Suprapubic skin (tissue), 4 donors: ENCODE measurements around the gene SYNC. TPM values are rescaled to one million over a fixed set of nuclear protein-coding genes. Genes with fewer than 3 reads are reported as not detected.
"Not testable (repeated sequence)": the region's sequence is repeated elsewhere in the genome, so short reads cannot be mapped to it uniquely, and the experiment has no call there.

Source experiments
- DNase-seq, 2 donors: peaks; one replicate each; pipeline ENCODE4 v3.0.0-alpha.2; 2019; ENCODE audit warnings: low spot score in 2 of 2
- H3K27ac ChIP-seq: fragments of 200-600 bp; sonication (generic); one replicate; pipeline ENCODE4 v1.5.1; 2019
- H3K27me3 ChIP-seq: fragments of 200-600 bp; sonication (generic); one replicate; pipeline ENCODE4 v1.5.1; 2019
- H3K36me3 ChIP-seq: fragments of 200-600 bp; sonication (generic); one replicate; pipeline ENCODE4 v1.5.1; 2019
- H3K4me1 ChIP-seq: fragments of 200-600 bp; sonication (generic); one replicate; pipeline ENCODE4 v1.5.1; 2019
- H3K4me3 ChIP-seq: fragments of 200-600 bp; sonication (generic); one replicate; pipeline ENCODE4 v1.5.1; 2019; ENCODE audit warnings: mild to moderate bottlenecking
- H3K9me3 ChIP-seq: fragments of 200-600 bp; sonication (generic); one replicate; pipeline ENCODE4 v1.5.1; 2019
- CTCF ChIP-seq, 2 donors: fragments of 200-600 bp in 1 of 2; fragments of 450-650 bp in 1 of 2; sonication (generic) in 1 of 2; IDR thresholded peaks; one replicate each; pipeline ENCODE4 v1.5.1; 2016 to 2019; ENCODE audit warnings: antibody characterized with exemption in 2 of 2, mild to moderate bottlenecking in 1 of 2, moderate library complexity in 1 of 2
- EP300 ChIP-seq: sonication (generic); formaldehyde crosslinking; IDR thresholded peaks from one replicate; pipeline ENCODE4 v1.6.1; 2017; ENCODE audit warnings: antibody characterized with exemption
- POLR2A ChIP-seq, 2 donors: fragments of 450-650 bp; IDR thresholded peaks; one replicate each; pipeline ENCODE4 v1.6.1; 2017; ENCODE audit warnings: antibody characterized with exemption in 2 of 2, mild to moderate bottlenecking in 2 of 2, moderate library complexity in 2 of 2
- POLR2AphosphoS5 ChIP-seq, 3 donors: sonication (generic); formaldehyde crosslinking; IDR thresholded peaks; one replicate each; pipeline ENCODE4 v1.6.1; 2017; ENCODE audit warnings: antibody characterized with exemption in 3 of 3
- WGBS: methylation state at CpG from one replicate; pipeline ENCODE4 v1.1.5; 2018; 5-methylcytosine and 5-hydroxymethylcytosine counted together
- total RNA-seq, 4 donors: library from RNA; depleted of rRNA; stranded (reverse); fragments of >200 nt; gene quantifications; one replicate each; pipeline ENCODE4 v1.1.0, GENCODE V29; 2016

Gene SYNC
- total RNA-seq, 4 donors from 2014 or later = 7.4 to 11.4 (median 8.3) TPM

- H3K4me1 ChIP-seq = no peaks in the 10 kb centered on the region
- H3K4me3 ChIP-seq = no peak overlapping the region
- 38% methylated on average over 3 of the region's 3 CpGs for WGBS
- DNase-seq = no peak
- no peaks in the 10 kb centered on the region for H3K9me3 ChIP-seq
- no peaks in the 10 kb centered on the region for H3K27me3 ChIP-seq
- H3K36me3 ChIP-seq = peaks cover 90% of the 10 kb centered on the region
- H3K27ac ChIP-seq = no peak overlapping the region
- no peak for TF ChIP-seq EP300
- TF ChIP-seq POLR2AphosphoS5 (IDR thresholded peaks at IDR 0.05) = no peak
- TF ChIP-seq POLR2A (IDR thresholded peaks at IDR 0.05) = no peak
- no peak for TF ChIP-seq CTCF (IDR thresholded peaks at IDR 0.05)
Measured at GRCh38 chr1:32676945-32677344, 25.6 kb downstream of the SYNC start.

- peaks cover 94% of the 10 kb centered on the region for H3K36me3 ChIP-seq
- 93% methylated on average over 5 of the region's 5 CpGs for WGBS
- H3K27ac ChIP-seq, DNase-seq, H3K4me3 ChIP-seq, H3K4me1 ChIP-seq, H3K27me3 ChIP-seq, H3K9me3 ChIP-seq: not testable (repeated sequence)
Measured at GRCh38 chr1:32668716-32669115, 33.9 kb downstream of the SYNC start.

- WGBS = 80% methylated on average over 12 of the region's 12 CpGs
- H3K36me3 ChIP-seq = peaks cover 94% of the 10 kb centered on the region
- H3K27ac ChIP-seq = no peak overlapping the region
- no peaks in the 10 kb centered on the region for H3K4me1 ChIP-seq
- no peaks in the 10 kb centered on the region for H3K9me3 ChIP-seq
- no peaks in the 10 kb centered on the region for H3K27me3 ChIP-seq
- TF ChIP-seq POLR2A (IDR thresholded peaks at IDR 0.05) = no peak
- no peak for TF ChIP-seq EP300
- no peak for TF ChIP-seq CTCF (IDR thresholded peaks at IDR 0.05)
- no peak for TF ChIP-seq POLR2AphosphoS5 (IDR thresholded peaks at IDR 0.05)
- H3K4me3 ChIP-seq = no peak overlapping the region
- DNase-seq = no peak
Measured at GRCh38 chr1:32666901-32667566, 35.5 kb downstream of the SYNC start.

- no peak for DNase-seq
- H3K27me3 ChIP-seq = no peaks in the 10 kb centered on the region
- H3K36me3 ChIP-seq = peaks cover 94% of the 10 kb centered on the region
- 46% methylated on average over 1 of the region's 1 CpG for WGBS
- no peak overlapping the region for H3K4me3 ChIP-seq
- no peaks in the 10 kb centered on the region for H3K9me3 ChIP-seq
- H3K27ac ChIP-seq = no peak overlapping the region
- H3K4me1 ChIP-seq = no peaks in the 10 kb centered on the region
- TF ChIP-seq EP300 = no peak
- no peak for TF ChIP-seq POLR2A (IDR thresholded peaks at IDR 0.05)
- TF ChIP-seq CTCF (IDR thresholded peaks at IDR 0.05) = no peak
- no peak for TF ChIP-seq POLR2AphosphoS5 (IDR thresholded peaks at IDR 0.05)
Measured at GRCh38 chr1:32665915-32666314, 36.7 kb downstream of the SYNC start.

GRCh38 chr1:32659581-32659980, 43.0 kb downstream of the SYNC start:
- WGBS = 86% methylated on average over 1 of the region's 1 CpG
- Histone ChIP-seq H3K27ac (no peak overlapping the region), H3K27me3 (no peaks in the 10 kb centered on the region), H3K9me3 (no peaks in the 10 kb centered on the region), H3K4me1 (peaks cover 3% of the 10 kb centered on the region), H3K36me3 (peaks cover 90% of the 10 kb centered on the region), H3K4me3 (no peak overlapping the region)
- DNase-seq = no peak
- TF ChIP-seq POLR2A (IDR thresholded peaks at IDR 0.05) (no peak), POLR2AphosphoS5 (IDR thresholded peaks at IDR 0.05) (no peak), EP300 (no peak), CTCF (IDR thresholded peaks at IDR 0.05) (no peak)
